HEK293T (cell line): Measurements from ENCODE around the gene EEF2K.
"Not testable (repeated sequence)": the region's sequence is repeated elsewhere in the genome, so short reads cannot be mapped to it uniquely, and the experiment has no call there.

Source experiments
- CTCF ChIA-PET: fragments of 350-600 bp; formaldehyde crosslinking; extraction: SDS; loops from one replicate; lab custom pipeline; 2021; ENCODE audit warnings: antibody characterized with exemption, inconsistent platforms; lab: Yijun Ruan, JAX
- POLR2A ChIA-PET: fragments of 350-600 bp; formaldehyde crosslinking; extraction: SDS; loops from one replicate; lab custom pipeline; 2020; ENCODE audit warnings: antibody characterized with exemption, inconsistent platforms; lab: Yijun Ruan, JAX
- DNase-seq: peaks from one replicate; pipeline ENCODE4 v3.0.0; 2012; ENCODE audit warnings: mixed read lengths; ENCODE audit errors: extremely low spot score
- ARNT ChIP-seq: fragments of 450-650 bp; IDR thresholded peaks from 2 replicates; pipeline ENCODE4 v1.6.1; 2017; ENCODE audit warnings: mild to moderate bottlenecking
- BHLHE40 ChIP-seq: fragments of 450-650 bp; IDR thresholded peaks from 2 replicates; pipeline ENCODE4 v1.6.1; 2016; ENCODE audit warnings: mild to moderate bottlenecking, moderate library complexity, borderline replicate concordance
- CTBP1 ChIP-seq: fragments of 450-650 bp; IDR thresholded peaks from 2 replicates; pipeline ENCODE4 v1.6.1; 2016; ENCODE audit warnings: borderline replicate concordance
- ELF4 ChIP-seq: fragments of 450-650 bp; IDR thresholded peaks from 2 replicates; pipeline ENCODE4 v1.6.1; 2017; ENCODE audit warnings: antibody characterized with exemption
- FOXA1 ChIP-seq: fragments of 450-650 bp; IDR thresholded peaks from 2 replicates; pipeline ENCODE4 v1.6.1; 2016; ENCODE audit warnings: mild to moderate bottlenecking
- FOXK2 ChIP-seq: fragments of 450-650 bp; IDR thresholded peaks from 2 replicates; pipeline ENCODE4 v1.6.1; 2016; ENCODE audit warnings: mild to moderate bottlenecking
- FOXM1 ChIP-seq: fragments of 450-650 bp; IDR thresholded peaks from 2 replicates; pipeline ENCODE4 v1.6.1; 2017; ENCODE audit warnings: mild to moderate bottlenecking, borderline replicate concordance
- HDGF ChIP-seq: fragments of 450-650 bp; IDR thresholded peaks from 2 replicates; pipeline ENCODE4 v1.6.1; 2017; ENCODE audit warnings: antibody characterized with exemption, borderline replicate concordance
- L3MBTL2 ChIP-seq: fragments of 450-650 bp; conservative IDR thresholded peaks from 2 replicates; pipeline ENCODE4 v1.6.1; 2016; ENCODE audit warnings: mild to moderate bottlenecking
- LEF1 ChIP-seq: fragments of 450-650 bp; IDR thresholded peaks from 2 replicates; pipeline ENCODE4 v1.6.1; 2017; ENCODE audit warnings: mild to moderate bottlenecking, borderline replicate concordance
- NFRKB ChIP-seq: fragments of 450-650 bp; IDR thresholded peaks from 2 replicates; pipeline ENCODE4 v1.6.1; 2016; ENCODE audit warnings: mild to moderate bottlenecking, moderate library complexity
- SP1 ChIP-seq: fragments of 450-650 bp; IDR thresholded peaks from 2 replicates; pipeline ENCODE4 v1.6.1; 2017
- SUZ12 ChIP-seq: fragments of 450-650 bp; IDR thresholded peaks from 2 replicates; pipeline ENCODE4 v1.6.1; 2016; ENCODE audit warnings: mild to moderate bottlenecking
- TARDBP ChIP-seq: fragments of 450-650 bp; IDR thresholded peaks from 2 replicates; pipeline ENCODE4 v1.6.1; 2016
- ZNF384 ChIP-seq: fragments of 450-650 bp; IDR thresholded peaks from 2 replicates; pipeline ENCODE4 v1.6.1; 2016
- TF ChIP-seq, protein P1 (sequence below): fragments of 450-650 bp; IDR thresholded peaks from 2 replicates; pipeline ENCODE4 v1.6.1; 2016

The EEF2K gene

GRCh38 chr16:22165508-22166285 lies 40.4 kb upstream of the EEF2K start:
- ChIA-PET POLR2A (no interaction called here), CTCF (interaction anchor here (0.8 kb wide), 1 partner anchor 24 kb away, joined by 4 read pairs; no protein-coding TSS in a partner anchor)
- no peak for DNase-seq
- TF ChIP-seq FOXA1 (no peak), FOXM1 (no peak), TARDBP (no peak), ARNT (no peak), SUZ12 (no peak), NFRKB (no peak), HDGF (no peak)

DNA sequence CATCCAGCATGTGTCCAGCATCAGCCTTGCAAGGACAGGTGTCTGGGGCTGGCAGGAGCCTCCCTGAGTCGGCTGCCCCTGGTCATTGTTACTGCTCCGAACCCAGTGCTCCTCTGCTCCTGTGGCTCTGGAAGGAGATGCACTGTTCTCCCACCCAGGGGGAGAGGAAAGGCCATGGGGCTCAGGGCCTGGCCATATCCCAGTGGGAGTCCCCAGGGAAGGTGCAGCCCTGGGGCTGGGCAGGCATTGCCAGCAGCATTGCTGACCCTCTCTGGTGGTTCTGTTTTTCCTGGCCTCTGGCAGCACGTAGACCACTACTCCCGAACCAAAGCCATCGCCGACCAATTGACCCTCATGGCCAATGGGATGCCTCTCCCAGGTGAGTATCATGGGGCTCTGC lies 34.1 kb upstream of the EEF2K start:
- ChIA-PET CTCF (no interaction called here), POLR2A (no interaction called here)
- TF ChIP-seq SUZ12 (no peak), BHLHE40 (no peak), ELF4 (no peak), CTBP1 (no peak), NFRKB (no peak), SP1 (no peak), ZNF384 (no peak), HDGF (no peak), FOXA1 (no peak), TARDBP (no peak), L3MBTL2 (no peak), ARNT (no peak), FOXK2 (no peak), LEF1 (no peak), FOXM1 (no peak)
- TF ChIP-seq, protein P1, sequence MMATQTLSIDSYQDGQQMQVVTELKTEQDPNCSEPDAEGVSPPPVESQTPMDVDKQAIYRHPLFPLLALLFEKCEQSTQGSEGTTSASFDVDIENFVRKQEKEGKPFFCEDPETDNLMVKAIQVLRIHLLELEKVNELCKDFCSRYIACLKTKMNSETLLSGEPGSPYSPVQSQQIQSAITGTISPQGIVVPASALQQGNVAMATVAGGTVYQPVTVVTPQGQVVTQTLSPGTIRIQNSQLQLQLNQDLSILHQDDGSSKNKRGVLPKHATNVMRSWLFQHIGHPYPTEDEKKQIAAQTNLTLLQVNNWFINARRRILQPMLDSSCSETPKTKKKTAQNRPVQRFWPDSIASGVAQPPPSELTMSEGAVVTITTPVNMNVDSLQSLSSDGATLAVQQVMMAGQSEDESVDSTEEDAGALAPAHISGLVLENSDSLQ: no peak
- DNase-seq: no peak

DNA sequence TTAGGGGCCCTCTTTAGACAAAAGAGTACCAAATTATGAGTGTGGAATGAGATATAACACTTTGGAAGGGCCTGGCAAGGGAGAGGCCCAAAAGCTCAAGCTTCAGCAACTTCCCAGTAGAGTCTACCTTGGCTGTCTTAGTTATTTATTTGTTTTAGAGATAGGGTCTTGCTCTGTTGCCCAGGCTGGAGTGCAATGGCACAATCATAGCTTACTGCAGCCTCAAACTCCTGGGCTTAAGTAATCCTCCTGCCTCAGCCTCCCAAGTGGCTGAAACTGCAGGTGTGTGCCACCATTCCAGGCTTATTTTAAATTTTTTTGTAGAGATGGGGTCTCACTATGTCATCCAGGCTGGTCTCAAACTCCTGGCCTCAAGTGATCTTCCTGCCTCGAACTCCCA lies 33.4 kb upstream of the EEF2K start:
- CTCF ChIA-PET, DNase-seq, POLR2A ChIA-PET: not testable (repeated sequence)

GRCh38 chr16:22174642-22175041 lies 31.4 kb upstream of the EEF2K start:
- DNase-seq: no peak
- ChIA-PET POLR2A (no interaction called here), CTCF (interaction anchor here (0.6 kb wide), 1 partner anchor 14 kb away, joined by 3 read pairs; no protein-coding TSS in a partner anchor)
- TF ChIP-seq FOXK2 (no peak), HDGF (no peak), SP1 (no peak), L3MBTL2 (no peak), ELF4 (no peak), TARDBP (no peak), SUZ12 (no peak), ZNF384 (no peak), ARNT (no peak), BHLHE40 (no peak), NFRKB (no peak), LEF1 (no peak), CTBP1 (no peak), FOXA1 (no peak), FOXM1 (no peak)
- TF ChIP-seq, protein P1: no peak

GRCh38 chr16:22177968-22178930 lies 27.8 kb upstream of the EEF2K start:
- DNase-seq: no peak
- CTCF ChIA-PET: no interaction called here
- no peak for TF ChIP-seq SUZ12
- POLR2A ChIA-PET: no interaction called here

- no peak for DNase-seq
These were observed 24.7 kb upstream of the EEF2K start for GRCh38 chr16:22181426-22181825.

More at GRCh38 chr16:22181426-22181825, 24.7 kb upstream of the EEF2K start:
- CTCF ChIA-PET: no interaction called here
- POLR2A ChIA-PET: no interaction called here
- no peak for TF ChIP-seq ELF4
- no peak for TF ChIP-seq FOXM1
- TF ChIP-seq, protein P1: no peak
- TF ChIP-seq ZNF384: no peak
